Stimulated activated CD8-positive, alpha-beta memory T cell treated with anti-CD3 and anti-CD28 coated beads, Interleukin-12 subunit alpha, Interleukin-12 subunit beta, amount 100 ng/mL, for 24 hours (primary cell): Measurements from ENCODE around the gene RNF150.

ENCODE experiments used
- DNase-seq: peaks from one replicate; pipeline ENCODE4 v3.0.0-alpha.2; 2020; ENCODE audit errors: extremely low read depth

Gene RNF150

GRCh38 chr4:141026900-141027299 is 106.4 kb downstream of the RNF150 start:
- no peak for DNase-seq

- no peak for DNase-seq
These were observed 110.2 kb downstream of the RNF150 start for GRCh38 chr4:141023051-141023450.

GRCh38 chr4:141022111-141022695 is 111.1 kb downstream of the RNF150 start:
- DNase-seq, result no peak

- no peak for DNase-seq
These were observed 111.7 kb downstream of the RNF150 start for GRCh38 chr4:141021397-141022110.

GRCh38 chr4:141020801-141021261 is 112.4 kb downstream of the RNF150 start:
- no peak for DNase-seq

GRCh38 chr4:141019768-141020167 is 113.5 kb downstream of the RNF150 start:
- no peak for DNase-seq

- no peak for DNase-seq
These were observed 117.0 kb downstream of the RNF150 start for GRCh38 chr4:141016117-141016798.

- DNase-seq, result no peak
These were observed 119.4 kb downstream of the RNF150 start for GRCh38 chr4:141013899-141014298.

- DNase-seq, result no peak
These were observed 121.4 kb downstream of the RNF150 start for GRCh38 chr4:141011901-141012315.

GRCh38 chr4:141009931-141010330 is 123.3 kb downstream of the RNF150 start:
- no peak for DNase-seq

- no peak for DNase-seq
These were observed 124.1 kb downstream of the RNF150 start for GRCh38 chr4:141009129-141009528.

- no peak for DNase-seq
These were observed 126.9 kb downstream of the RNF150 start for GRCh38 chr4:141006242-141006802.

GRCh38 chr4:141004823-141005222 is 128.4 kb downstream of the RNF150 start:
- DNase-seq, result no peak

- DNase-seq, result no peak
These were observed 130.1 kb downstream of the RNF150 start for GRCh38 chr4:141003193-141003592.

- no peak for DNase-seq
These were observed 130.9 kb downstream of the RNF150 start for GRCh38 chr4:141002323-141002805.

- DNase-seq, result no peak
These were observed 136.5 kb downstream of the RNF150 start for GRCh38 chr4:140996766-140997165.

- no peak for DNase-seq
These were observed 138.2 kb downstream of the RNF150 start for GRCh38 chr4:140995058-140995457.

- DNase-seq, result no peak
These were observed 139.3 kb downstream of the RNF150 start for GRCh38 chr4:140994015-140994414.

GRCh38 chr4:140993370-140993769 is 139.9 kb downstream of the RNF150 start:
- no peak for DNase-seq

GRCh38 chr4:140989944-140990343 is 143.3 kb downstream of the RNF150 start:
- no peak for DNase-seq

GRCh38 chr4:140986045-140986444 is 147.2 kb downstream of the RNF150 start:
- no peak for DNase-seq

- no peak for DNase-seq
These were observed 150.5 kb downstream of the RNF150 start for GRCh38 chr4:140982613-140983340.
